Suprapubic skin (tissue), 4 donors: ENCODE data around the gene COLGALT1.

Experiments
- POLR2A ChIP-seq, 2 donors: fragments of 450-650 bp; IDR thresholded peaks; one replicate each; pipeline ENCODE4 v1.6.1; 2017; ENCODE audit warnings: antibody characterized with exemption in 2 of 2, mild to moderate bottlenecking in 2 of 2, moderate library complexity in 2 of 2
- POLR2AphosphoS5 ChIP-seq, 3 donors: sonication (generic); formaldehyde crosslinking; IDR thresholded peaks; one replicate each; pipeline ENCODE4 v1.6.1; 2017; ENCODE audit warnings: antibody characterized with exemption in 3 of 3
- TF ChIP-seq, protein P1 (sequence below), 2 donors: fragments of 200-600 bp in 1 of 2; fragments of 450-650 bp in 1 of 2; sonication (generic) in 1 of 2; IDR thresholded peaks; one replicate each; pipeline ENCODE4 v1.5.1; 2016 to 2019; ENCODE audit warnings: antibody characterized with exemption in 2 of 2, mild to moderate bottlenecking in 1 of 2, moderate library complexity in 1 of 2

GRCh38 chr19:17532116-17532515 lies 23.3 kb upstream of the COLGALT1 start:
- TF ChIP-seq POLR2AphosphoS5 (IDR thresholded peaks at IDR 0.05) (no peak), POLR2A (IDR thresholded peaks at IDR 0.05) (no peak)
- TF ChIP-seq, protein P1, sequence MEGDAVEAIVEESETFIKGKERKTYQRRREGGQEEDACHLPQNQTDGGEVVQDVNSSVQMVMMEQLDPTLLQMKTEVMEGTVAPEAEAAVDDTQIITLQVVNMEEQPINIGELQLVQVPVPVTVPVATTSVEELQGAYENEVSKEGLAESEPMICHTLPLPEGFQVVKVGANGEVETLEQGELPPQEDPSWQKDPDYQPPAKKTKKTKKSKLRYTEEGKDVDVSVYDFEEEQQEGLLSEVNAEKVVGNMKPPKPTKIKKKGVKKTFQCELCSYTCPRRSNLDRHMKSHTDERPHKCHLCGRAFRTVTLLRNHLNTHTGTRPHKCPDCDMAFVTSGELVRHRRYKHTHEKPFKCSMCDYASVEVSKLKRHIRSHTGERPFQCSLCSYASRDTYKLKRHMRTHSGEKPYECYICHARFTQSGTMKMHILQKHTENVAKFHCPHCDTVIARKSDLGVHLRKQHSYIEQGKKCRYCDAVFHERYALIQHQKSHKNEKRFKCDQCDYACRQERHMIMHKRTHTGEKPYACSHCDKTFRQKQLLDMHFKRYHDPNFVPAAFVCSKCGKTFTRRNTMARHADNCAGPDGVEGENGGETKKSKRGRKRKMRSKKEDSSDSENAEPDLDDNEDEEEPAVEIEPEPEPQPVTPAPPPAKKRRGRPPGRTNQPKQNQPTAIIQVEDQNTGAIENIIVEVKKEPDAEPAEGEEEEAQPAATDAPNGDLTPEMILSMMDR (IDR thresholded peaks at IDR 0.05): no peak
